ENCODE results near the gene YJU2. TPM values are rescaled to one million over a fixed set of nuclear protein-coding genes. Genes with fewer than 3 reads are reported as not detected.
A peak's percentile ranks its signal among the peaks of the same experiment; 100 is the strongest.
"Not testable (repeated sequence)": the region's sequence is repeated elsewhere in the genome, so short reads cannot be mapped to it uniquely, and the experiment has no call there.

YJU2 gene
- total RNA-seq, 1 donor from 2014 or later, result 10.2 TPM

DNA sequence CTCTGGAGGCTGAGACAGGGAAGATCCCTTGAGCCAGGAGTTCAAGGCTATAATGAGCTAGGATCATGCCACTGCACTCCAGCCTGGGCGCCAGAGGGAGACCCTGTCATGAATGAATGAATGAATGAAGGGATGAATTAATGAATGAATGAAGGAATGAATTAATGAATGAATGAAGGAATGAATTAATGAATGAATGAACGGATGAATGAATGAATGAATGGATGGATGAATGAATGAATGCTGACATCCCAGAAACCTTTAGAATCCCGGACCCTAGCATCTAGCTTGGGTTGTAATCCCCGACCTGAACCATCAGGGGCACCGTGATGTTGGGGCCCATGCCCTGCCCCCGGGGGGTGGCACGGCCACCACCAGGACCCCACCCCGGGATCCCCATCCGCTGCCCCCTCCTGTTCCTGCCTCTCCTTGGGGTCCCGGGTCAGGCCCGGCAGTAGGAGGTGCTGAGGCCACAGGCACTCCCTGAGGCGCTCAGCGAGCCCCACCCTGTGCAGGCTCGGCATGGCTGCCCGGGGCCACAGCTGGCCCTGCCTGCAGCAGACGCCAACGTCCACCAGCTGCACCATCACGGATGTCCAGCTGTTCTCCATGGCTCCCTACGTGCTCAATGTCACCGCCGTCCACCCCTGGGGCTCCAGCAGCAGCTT is 14.1 kb upstream of the YJU2 start:
- no peaks in the 10 kb centered on the region for H3K36me3 ChIP-seq
- TF ChIP-seq, protein P1, sequence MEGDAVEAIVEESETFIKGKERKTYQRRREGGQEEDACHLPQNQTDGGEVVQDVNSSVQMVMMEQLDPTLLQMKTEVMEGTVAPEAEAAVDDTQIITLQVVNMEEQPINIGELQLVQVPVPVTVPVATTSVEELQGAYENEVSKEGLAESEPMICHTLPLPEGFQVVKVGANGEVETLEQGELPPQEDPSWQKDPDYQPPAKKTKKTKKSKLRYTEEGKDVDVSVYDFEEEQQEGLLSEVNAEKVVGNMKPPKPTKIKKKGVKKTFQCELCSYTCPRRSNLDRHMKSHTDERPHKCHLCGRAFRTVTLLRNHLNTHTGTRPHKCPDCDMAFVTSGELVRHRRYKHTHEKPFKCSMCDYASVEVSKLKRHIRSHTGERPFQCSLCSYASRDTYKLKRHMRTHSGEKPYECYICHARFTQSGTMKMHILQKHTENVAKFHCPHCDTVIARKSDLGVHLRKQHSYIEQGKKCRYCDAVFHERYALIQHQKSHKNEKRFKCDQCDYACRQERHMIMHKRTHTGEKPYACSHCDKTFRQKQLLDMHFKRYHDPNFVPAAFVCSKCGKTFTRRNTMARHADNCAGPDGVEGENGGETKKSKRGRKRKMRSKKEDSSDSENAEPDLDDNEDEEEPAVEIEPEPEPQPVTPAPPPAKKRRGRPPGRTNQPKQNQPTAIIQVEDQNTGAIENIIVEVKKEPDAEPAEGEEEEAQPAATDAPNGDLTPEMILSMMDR (IDR thresholded peaks at IDR 0.05; ENCODE audit: borderline replicate concordance), result no peak
- no peak for DNase-seq
- peaks cover 6% of the 10 kb centered on the region for H3K4me1 ChIP-seq
- no peaks in the 10 kb centered on the region for H3K9me3 ChIP-seq (replicated peaks)
- no peak overlapping the region for H3K27ac ChIP-seq (replicated peaks)
- H3K4me3 ChIP-seq, result no peak overlapping the region
- peaks cover 89% of the 10 kb centered on the region for H3K27me3 ChIP-seq (ENCODE audit: low read depth)
- intact Hi-C loops (cut with micrococcal nuclease), result no loop called here

DNA sequence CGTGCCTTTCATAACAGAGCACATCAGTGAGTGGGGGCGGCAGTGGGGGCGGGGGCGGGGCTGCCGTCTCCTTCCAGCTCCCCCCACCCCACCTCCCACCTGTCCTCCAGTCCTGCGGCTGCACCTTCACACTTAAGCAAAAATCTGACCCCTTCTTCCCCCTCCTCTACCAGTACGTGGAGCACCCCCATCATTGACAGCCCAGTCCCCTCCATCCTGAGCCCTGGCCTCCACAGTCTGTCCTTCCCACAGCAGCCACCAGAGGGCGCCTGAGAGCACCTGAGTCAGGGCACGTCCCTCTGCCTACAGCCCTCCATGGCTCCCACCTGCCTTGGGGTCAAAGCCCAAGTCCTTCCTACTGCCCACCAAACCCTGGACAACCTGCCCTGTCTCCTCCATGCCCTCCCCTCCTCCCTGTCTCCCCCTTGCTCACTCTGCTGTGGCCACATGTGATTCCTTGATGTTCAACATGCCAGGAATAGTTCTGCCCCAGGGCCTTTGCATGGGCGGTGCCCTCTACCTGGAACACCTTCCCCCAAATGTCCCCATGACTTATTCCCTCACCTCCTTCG is 13.5 kb upstream of the YJU2 start:
- peak; percentile 36 for DNase-seq
- intact Hi-C loops (cut with micrococcal nuclease), result no loop called here
- no peaks in the 10 kb centered on the region for H3K36me3 ChIP-seq
- TF ChIP-seq, protein P1 (IDR thresholded peaks at IDR 0.05; ENCODE audit: borderline replicate concordance), result peak; percentile 53
- peaks cover 6% of the 10 kb centered on the region for H3K4me1 ChIP-seq
- H3K4me3 ChIP-seq, result no peak overlapping the region
- H3K9me3 ChIP-seq (replicated peaks), result no peaks in the 10 kb centered on the region
- H3K27ac ChIP-seq (replicated peaks), result no peak overlapping the region
- H3K27me3 ChIP-seq (ENCODE audit: low read depth), result peaks cover 84% of the 10 kb centered on the region

DNA sequence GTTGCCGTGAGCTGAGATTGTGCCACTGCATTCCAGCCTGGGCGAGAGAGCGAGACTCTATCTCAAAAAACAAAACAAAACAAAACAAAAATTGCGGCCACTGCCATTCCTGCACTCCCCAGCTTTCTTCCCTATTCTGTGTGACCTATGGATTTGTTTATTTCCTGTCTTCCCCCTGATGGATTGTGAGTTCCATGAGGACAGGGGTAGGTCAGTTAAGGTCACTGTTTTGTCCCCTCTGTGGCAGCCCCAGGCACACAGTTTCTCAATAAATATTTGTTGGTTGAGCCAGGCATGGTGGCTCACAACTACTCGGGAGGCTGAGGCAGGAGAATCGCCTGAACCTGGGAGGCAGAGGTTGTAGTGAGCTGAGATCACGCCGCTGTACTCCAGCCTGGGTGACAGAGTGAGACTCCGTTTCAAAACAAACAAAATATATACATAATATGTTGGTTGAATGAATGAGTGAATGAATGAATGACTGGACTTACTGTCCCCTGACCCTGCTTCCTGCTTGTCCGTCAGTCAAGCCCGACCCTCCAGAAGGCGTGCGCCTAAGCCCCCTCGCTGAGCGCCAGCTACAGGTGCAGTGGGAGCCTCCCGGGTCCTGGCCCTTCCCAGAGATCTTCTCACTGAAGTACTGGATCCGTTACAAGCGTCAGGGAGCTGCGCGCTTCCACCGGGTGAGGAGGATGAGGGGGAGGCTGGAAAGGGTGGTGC is 12.6 kb upstream of the YJU2 start:
- DNase-seq, result no peak
- intact Hi-C loops (cut with micrococcal nuclease), result no loop called here
- TF ChIP-seq, protein P1 (IDR thresholded peaks at IDR 0.05; ENCODE audit: borderline replicate concordance), result no peak
- H3K9me3 ChIP-seq (replicated peaks), result no peaks in the 10 kb centered on the region
- H3K27ac ChIP-seq (replicated peaks), result no peak overlapping the region
- no peaks in the 10 kb centered on the region for H3K36me3 ChIP-seq
- no peak overlapping the region for H3K4me3 ChIP-seq
- peaks cover 75% of the 10 kb centered on the region for H3K27me3 ChIP-seq (ENCODE audit: low read depth)
- H3K4me1 ChIP-seq, result peaks cover 2% of the 10 kb centered on the region

DNA sequence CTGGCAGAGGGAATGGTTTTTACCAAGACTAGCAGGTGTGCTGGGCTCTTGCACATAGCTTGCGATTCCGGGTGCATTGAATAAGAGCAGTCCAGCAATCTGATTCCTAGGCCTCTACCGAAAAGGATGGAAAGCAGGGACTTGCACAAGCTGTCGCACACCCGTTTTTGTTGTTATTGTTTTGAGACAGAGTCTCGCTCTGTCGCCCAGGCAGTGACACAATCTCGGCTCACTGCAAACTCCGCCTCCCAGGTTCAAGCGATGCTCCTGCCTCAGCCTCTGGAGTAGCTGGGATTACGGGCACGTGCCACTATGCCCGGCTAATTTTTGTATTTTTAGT is 12.0 kb upstream of the YJU2 start:
- no peaks in the 10 kb centered on the region for H3K9me3 ChIP-seq (replicated peaks)
- intact Hi-C loops (cut with micrococcal nuclease), result no loop called here
- no peaks in the 10 kb centered on the region for H3K36me3 ChIP-seq
- no peak for DNase-seq
- no peak overlapping the region for H3K4me3 ChIP-seq
- TF ChIP-seq, protein P1 (IDR thresholded peaks at IDR 0.05; ENCODE audit: borderline replicate concordance), result no peak
- H3K27ac ChIP-seq (replicated peaks), result no peak overlapping the region
- no peaks in the 10 kb centered on the region for H3K4me1 ChIP-seq
- H3K27me3 ChIP-seq (ENCODE audit: low read depth), result peaks cover 69% of the 10 kb centered on the region

DNA sequence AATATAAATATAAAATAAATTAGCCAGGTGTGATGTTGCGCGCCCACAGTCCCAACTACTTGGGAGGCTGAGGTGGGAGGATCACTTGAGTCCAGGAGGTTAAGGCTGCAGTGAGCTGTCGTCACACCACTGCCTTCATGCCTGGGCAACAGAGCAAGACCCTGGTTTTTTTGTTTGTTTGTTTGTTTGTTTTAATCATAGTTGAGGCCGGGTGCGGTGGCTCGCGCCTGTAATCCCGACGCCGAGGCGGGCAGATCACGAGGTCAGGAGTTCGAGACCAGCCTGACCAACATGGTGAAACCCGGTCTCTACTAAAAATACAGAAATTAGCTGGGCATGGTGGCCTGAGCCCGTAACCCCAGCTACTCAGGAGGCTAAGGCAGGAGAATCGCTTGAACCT is 9.4 kb upstream of the YJU2 start:
- intact Hi-C loops (cut with micrococcal nuclease); H3K36me3 ChIP-seq; H3K4me3 ChIP-seq; H3K27ac ChIP-seq (replicated peaks); DNase-seq; H3K4me1 ChIP-seq: not testable (repeated sequence)
- H3K9me3 ChIP-seq (replicated peaks), result peaks cover 16% of the 10 kb centered on the region
- peaks cover 48% of the 10 kb centered on the region for H3K27me3 ChIP-seq (ENCODE audit: low read depth)

DNA sequence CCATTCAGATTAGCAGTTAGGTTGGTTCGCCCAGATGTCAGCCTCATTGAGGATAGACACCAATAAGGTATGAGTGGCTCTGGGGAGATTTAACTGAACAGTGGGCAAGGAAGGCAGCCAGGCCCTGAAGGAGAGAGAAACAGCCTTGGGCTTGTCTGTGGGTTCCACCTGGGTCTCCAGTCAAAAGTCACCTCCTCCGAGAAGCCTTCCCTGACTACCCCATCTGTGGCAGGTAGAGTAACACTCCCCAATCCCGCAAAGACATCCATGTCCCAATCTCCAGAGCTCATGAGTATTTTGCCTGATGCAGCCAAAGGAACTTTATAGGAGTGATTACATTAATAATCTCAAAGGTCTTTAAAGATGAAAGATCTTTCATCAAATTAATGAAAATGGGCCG is 8.0 kb upstream of the YJU2 start:
- Histone ChIP-seq H3K9me3 (replicated peaks) (peaks cover 17% of the 10 kb centered on the region), H3K4me1 (no peaks in the 10 kb centered on the region), H3K27ac (replicated peaks) (no peak overlapping the region), H3K36me3 (no peaks in the 10 kb centered on the region), H3K4me3 (no peak overlapping the region), H3K27me3 (ENCODE audit: low read depth) (peaks cover 35% of the 10 kb centered on the region)
- intact Hi-C loops (cut with micrococcal nuclease), result no loop called here
- no peak for DNase-seq
- TF ChIP-seq, protein P1 (IDR thresholded peaks at IDR 0.05; ENCODE audit: borderline replicate concordance), result no peak
